HepG2 (cell line): ENCODE results near the gene NEDD4. TPM values are rescaled to one million over a fixed set of nuclear protein-coding genes. Genes with fewer than 3 reads are reported as not detected.
A peak's percentile ranks its signal among the peaks of the same experiment; 100 is the strongest.

Source experiments
- HHEX ChIP-seq: IDR thresholded peaks from 2 replicates; pipeline ENCODE4 v1.6.1; 2016; ENCODE audit warnings: control low read depth
- SUZ12 ChIP-seq: fragments of 150-350 bp; IDR thresholded peaks from 2 replicates; pipeline ENCODE4 v1.6.1; 2014; ENCODE audit warnings: low read depth, low read length
- polyA plus RNA-seq, 8 experiments: library from polyadenylated mRNA; depleted of rRNA in 3 of 8; stranded (reverse) in 7 of 8; unstranded in 1 of 8; fragments of >200 nt; fragmentation: Illumina TruSeq in 4 of 8; extraction: Trizol in 4 of 8; gene quantifications; 2 replicates each; pipeline versions ENCODE4 v1.2.1 to v1.2.3, GENCODE V29; 2011 to 2016; ENCODE audit warnings: low read depth in 4 of 8, missing spikeins in 1 of 8, mixed read lengths in 1 of 8; ENCODE audit not compliant: insufficient read depth in 1 of 8
- total RNA-seq, 5 experiments: library from RNA; depleted of rRNA; stranded (reverse); fragments of >200 nt; fragmentation: Illumina TruSeq; extraction: Trizol; gene quantifications; 2 replicates each; pipeline ENCODE4 v1.2.3, GENCODE V29; 2016; ENCODE audit warnings: low read depth in 1 of 5
- TF ChIP-seq, protein P1 (sequence below): sonication (generic); formaldehyde crosslinking; IDR thresholded peaks from 2 replicates; pipeline ENCODE4 v1.9.0; 2022; ENCODE audit warnings: missing genetic modification reagents, mild to moderate bottlenecking, borderline replicate concordance
- TF ChIP-seq, protein P2 (sequence below): sonication (generic); formaldehyde crosslinking; IDR thresholded peaks from 2 replicates; pipeline ENCODE4 v1.4.0; 2020; ENCODE audit warnings: missing genetic modification reagents
- TF ChIP-seq, protein P3 (sequence below): sonication (generic); formaldehyde crosslinking; IDR thresholded peaks from 2 replicates; pipeline ENCODE4 v1.4.0; 2020; ENCODE audit warnings: mild to moderate bottlenecking, low read depth, missing genetic modification reagents
- TF ChIP-seq, protein P4 (sequence below): sonication (generic); formaldehyde crosslinking; IDR thresholded peaks from 2 replicates; pipeline ENCODE4 v1.9.0; 2022; ENCODE audit warnings: low read depth, missing genetic modification reagents
- TF ChIP-seq, protein P5 (sequence below): sonication (generic); formaldehyde crosslinking; IDR thresholded peaks from 2 replicates; pipeline ENCODE4 v1.4.0; 2020; ENCODE audit warnings: missing genetic modification reagents, borderline replicate concordance
- TF ChIP-seq, protein P6 (sequence below): sonication (generic); formaldehyde crosslinking; IDR thresholded peaks from 2 replicates; pipeline ENCODE4 v1.4.0; 2020; ENCODE audit warnings: mild to moderate bottlenecking, missing genetic modification reagents

The NEDD4 gene
- total and polyA plus RNA-seq, 2 of the 13 experiments (the other 11 are each of a cell fraction or from before 2014, with no cell fraction given), result 10.4 to 13.0 TPM

DNA sequence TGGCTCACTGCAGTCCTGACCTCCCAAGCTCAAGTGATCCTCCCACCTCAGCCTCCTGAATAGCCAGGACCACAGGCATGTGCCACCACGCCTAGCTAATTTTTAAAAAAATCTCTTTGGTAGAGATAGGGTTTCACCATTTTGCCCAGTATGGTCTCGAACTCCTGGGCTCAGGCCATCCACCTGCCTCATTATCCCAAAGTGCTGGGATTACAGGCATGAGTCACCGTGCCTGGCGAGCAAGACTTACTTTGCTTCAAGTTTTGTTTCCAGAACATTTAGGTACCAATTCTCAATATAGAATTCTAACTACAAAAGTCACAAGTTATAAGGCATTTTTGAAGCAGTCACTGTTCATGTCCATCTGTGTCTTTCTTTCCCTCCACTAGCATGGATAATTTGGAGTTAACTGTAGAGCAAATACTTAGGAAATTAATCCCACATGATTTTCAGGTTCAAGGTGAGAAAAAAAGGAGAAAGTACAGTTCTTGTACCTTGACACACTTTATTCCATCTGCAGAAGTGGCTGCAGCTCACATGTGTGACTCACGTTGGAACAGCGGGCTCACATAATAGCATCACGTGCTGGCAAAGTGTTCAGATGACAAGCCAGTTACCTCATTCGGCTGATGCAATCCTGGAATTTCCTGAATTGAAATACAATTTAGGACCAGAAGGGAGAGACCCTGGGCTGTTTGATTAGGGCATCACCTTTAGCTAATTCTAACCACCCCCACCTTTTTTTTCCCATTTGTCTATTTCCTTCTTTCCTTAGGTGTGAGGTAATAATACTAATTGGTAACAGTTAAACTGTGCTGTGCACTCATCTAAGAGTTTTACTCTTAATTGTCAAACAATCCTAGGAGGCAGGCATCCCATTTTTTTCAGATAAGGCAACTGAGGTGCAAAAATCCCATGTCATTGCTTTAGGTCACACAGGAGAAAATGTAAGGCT lies 46.9 kb upstream of the NEDD4 start (continued):
- TF ChIP-seq, protein P1, sequence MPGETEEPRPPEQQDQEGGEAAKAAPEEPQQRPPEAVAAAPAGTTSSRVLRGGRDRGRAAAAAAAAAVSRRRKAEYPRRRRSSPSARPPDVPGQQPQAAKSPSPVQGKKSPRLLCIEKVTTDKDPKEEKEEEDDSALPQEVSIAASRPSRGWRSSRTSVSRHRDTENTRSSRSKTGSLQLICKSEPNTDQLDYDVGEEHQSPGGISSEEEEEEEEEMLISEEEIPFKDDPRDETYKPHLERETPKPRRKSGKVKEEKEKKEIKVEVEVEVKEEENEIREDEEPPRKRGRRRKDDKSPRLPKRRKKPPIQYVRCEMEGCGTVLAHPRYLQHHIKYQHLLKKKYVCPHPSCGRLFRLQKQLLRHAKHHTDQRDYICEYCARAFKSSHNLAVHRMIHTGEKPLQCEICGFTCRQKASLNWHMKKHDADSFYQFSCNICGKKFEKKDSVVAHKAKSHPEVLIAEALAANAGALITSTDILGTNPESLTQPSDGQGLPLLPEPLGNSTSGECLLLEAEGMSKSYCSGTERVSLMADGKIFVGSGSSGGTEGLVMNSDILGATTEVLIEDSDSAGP (CRISPR knock-in tag), result no peak
- TF ChIP-seq, protein P2, sequence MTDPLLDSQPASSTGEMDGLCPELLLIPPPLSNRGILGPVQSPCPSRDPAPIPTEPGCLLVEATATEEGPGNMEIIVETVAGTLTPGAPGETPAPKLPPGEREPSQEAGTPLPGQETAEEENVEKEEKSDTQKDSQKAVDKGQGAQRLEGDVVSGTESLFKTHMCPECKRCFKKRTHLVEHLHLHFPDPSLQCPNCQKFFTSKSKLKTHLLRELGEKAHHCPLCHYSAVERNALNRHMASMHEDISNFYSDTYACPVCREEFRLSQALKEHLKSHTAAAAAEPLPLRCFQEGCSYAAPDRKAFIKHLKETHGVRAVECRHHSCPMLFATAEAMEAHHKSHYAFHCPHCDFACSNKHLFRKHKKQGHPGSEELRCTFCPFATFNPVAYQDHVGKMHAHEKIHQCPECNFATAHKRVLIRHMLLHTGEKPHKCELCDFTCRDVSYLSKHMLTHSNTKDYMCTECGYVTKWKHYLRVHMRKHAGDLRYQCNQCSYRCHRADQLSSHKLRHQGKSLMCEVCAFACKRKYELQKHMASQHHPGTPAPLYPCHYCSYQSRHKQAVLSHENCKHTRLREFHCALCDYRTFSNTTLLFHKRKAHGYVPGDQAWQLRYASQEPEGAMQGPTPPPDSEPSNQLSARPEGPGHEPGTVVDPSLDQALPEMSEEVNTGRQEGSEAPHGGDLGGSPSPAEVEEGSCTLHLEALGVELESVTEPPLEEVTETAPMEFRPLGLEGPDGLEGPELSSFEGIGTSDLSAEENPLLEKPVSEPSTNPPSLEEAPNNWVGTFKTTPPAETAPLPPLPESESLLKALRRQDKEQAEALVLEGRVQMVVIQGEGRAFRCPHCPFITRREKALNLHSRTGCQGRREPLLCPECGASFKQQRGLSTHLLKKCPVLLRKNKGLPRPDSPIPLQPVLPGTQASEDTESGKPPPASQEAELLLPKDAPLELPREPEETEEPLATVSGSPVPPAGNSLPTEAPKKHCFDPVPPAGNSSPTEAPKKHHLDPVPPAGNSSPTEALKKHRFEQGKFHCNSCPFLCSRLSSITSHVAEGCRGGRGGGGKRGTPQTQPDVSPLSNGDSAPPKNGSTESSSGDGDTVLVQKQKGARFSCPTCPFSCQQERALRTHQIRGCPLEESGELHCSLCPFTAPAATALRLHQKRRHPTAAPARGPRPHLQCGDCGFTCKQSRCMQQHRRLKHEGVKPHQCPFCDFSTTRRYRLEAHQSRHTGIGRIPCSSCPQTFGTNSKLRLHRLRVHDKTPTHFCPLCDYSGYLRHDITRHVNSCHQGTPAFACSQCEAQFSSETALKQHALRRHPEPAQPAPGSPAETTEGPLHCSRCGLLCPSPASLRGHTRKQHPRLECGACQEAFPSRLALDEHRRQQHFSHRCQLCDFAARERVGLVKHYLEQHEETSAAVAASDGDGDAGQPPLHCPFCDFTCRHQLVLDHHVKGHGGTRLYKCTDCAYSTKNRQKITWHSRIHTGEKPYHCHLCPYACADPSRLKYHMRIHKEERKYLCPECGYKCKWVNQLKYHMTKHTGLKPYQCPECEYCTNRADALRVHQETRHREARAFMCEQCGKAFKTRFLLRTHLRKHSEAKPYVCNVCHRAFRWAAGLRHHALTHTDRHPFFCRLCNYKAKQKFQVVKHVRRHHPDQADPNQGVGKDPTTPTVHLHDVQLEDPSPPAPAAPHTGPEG (CRISPR knock-in tag), result peak; percentile 44; the same call in 1 of the 2 replicates
- no peak for TF ChIP-seq SUZ12
- TF ChIP-seq, protein P3, sequence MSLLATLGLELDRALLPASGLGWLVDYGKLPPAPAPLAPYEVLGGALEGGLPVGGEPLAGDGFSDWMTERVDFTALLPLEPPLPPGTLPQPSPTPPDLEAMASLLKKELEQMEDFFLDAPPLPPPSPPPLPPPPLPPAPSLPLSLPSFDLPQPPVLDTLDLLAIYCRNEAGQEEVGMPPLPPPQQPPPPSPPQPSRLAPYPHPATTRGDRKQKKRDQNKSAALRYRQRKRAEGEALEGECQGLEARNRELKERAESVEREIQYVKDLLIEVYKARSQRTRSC (CRISPR knock-in tag), result no peak
- TF ChIP-seq, protein P4, sequence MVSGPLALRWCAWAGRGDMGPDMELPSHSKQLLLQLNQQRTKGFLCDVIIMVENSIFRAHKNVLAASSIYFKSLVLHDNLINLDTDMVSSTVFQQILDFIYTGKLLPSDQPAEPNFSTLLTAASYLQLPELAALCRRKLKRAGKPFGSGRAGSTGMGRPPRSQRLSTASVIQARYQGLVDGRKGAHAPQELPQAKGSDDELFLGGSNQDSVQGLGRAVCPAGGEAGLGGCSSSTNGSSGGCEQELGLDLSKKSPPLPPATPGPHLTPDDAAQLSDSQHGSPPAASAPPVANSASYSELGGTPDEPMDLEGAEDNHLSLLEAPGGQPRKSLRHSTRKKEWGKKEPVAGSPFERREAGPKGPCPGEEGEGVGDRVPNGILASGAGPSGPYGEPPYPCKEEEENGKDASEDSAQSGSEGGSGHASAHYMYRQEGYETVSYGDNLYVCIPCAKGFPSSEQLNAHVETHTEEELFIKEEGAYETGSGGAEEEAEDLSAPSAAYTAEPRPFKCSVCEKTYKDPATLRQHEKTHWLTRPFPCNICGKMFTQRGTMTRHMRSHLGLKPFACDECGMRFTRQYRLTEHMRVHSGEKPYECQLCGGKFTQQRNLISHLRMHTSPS (CRISPR knock-in tag), result no peak
- TF ChIP-seq, protein P5, sequence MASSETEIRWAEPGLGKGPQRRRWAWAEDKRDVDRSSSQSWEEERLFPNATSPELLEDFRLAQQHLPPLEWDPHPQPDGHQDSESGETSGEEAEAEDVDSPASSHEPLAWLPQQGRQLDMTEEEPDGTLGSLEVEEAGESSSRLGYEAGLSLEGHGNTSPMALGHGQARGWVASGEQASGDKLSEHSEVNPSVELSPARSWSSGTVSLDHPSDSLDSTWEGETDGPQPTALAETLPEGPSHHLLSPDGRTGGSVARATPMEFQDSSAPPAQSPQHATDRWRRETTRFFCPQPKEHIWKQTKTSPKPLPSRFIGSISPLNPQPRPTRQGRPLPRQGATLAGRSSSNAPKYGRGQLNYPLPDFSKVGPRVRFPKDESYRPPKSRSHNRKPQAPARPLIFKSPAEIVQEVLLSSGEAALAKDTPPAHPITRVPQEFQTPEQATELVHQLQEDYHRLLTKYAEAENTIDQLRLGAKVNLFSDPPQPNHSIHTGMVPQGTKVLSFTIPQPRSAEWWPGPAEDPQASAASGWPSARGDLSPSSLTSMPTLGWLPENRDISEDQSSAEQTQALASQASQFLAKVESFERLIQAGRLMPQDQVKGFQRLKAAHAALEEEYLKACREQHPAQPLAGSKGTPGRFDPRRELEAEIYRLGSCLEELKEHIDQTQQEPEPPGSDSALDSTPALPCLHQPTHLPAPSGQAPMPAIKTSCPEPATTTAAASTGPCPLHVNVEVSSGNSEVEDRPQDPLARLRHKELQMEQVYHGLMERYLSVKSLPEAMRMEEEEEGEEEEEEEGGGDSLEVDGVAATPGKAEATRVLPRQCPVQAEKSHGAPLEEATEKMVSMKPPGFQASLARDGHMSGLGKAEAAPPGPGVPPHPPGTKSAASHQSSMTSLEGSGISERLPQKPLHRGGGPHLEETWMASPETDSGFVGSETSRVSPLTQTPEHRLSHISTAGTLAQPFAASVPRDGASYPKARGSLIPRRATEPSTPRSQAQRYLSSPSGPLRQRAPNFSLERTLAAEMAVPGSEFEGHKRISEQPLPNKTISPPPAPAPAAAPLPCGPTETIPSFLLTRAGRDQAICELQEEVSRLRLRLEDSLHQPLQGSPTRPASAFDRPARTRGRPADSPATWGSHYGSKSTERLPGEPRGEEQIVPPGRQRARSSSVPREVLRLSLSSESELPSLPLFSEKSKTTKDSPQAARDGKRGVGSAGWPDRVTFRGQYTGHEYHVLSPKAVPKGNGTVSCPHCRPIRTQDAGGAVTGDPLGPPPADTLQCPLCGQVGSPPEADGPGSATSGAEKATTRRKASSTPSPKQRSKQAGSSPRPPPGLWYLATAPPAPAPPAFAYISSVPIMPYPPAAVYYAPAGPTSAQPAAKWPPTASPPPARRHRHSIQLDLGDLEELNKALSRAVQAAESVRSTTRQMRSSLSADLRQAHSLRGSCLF (CRISPR knock-in tag), result no peak
- TF ChIP-seq HHEX (CRISPR knock-in tag), result 0 out of 2 replicates have a peak, but pooled peaks have one; percentile 34
- TF ChIP-seq, protein P6, sequence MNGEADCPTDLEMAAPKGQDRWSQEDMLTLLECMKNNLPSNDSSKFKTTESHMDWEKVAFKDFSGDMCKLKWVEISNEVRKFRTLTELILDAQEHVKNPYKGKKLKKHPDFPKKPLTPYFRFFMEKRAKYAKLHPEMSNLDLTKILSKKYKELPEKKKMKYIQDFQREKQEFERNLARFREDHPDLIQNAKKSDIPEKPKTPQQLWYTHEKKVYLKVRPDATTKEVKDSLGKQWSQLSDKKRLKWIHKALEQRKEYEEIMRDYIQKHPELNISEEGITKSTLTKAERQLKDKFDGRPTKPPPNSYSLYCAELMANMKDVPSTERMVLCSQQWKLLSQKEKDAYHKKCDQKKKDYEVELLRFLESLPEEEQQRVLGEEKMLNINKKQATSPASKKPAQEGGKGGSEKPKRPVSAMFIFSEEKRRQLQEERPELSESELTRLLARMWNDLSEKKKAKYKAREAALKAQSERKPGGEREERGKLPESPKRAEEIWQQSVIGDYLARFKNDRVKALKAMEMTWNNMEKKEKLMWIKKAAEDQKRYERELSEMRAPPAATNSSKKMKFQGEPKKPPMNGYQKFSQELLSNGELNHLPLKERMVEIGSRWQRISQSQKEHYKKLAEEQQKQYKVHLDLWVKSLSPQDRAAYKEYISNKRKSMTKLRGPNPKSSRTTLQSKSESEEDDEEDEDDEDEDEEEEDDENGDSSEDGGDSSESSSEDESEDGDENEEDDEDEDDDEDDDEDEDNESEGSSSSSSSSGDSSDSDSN, result no peak
